Measurements from ENCODE around the gene SPAG16.
"Not testable (repeated sequence)": the region's sequence is repeated elsewhere in the genome, so short reads cannot be mapped to it uniquely, and the experiment has no call there.

SPAG16 gene

DNA sequence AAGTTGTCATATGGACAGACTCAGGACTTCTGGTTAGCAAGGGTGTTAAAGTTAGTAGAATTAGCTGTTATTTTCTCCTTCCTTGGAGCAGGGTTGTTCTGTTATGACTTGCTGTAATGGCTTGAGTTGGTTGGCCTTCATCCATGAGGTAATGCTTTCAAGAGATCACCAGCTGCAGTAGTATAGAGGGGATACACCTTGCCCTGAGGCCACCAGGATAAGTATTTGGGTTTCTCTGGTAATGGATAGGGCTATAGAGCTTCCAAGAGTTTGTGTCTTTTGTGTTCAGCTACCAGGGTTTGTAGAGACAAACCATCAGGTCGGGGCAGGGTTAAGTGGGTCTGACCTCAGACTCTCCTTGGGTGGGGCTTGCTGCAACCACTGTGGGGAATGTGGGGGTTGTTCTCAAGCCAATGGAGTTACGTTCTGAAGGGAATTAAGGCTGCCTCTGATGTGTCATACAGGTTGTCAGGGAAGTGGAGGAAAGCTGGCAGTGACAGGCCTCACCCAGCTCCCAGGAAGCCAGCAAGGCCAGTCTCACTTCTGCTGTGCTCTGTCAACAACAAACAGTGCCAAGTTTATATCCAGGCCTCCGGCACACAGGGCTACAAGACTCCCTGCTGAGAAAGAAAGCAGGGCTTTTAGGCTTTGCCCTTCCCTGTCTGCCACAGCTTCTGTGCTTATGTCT lies 356.6 kb downstream of the SPAG16 start:
- no peaks in the 10 kb centered on the region for H3K36me3 ChIP-seq (ENCODE audit: control insufficient read depth, insufficient read depth, low read length)
- no peak overlapping the region for H3K4me3 ChIP-seq (ENCODE audit: low read length)
- no peak overlapping the region for H3K27ac ChIP-seq (ENCODE audit: low read depth, low read length)
- no peaks in the 10 kb centered on the region for H3K27me3 ChIP-seq (ENCODE audit: control insufficient read depth, insufficient read depth, low read length)
- no peaks in the 10 kb centered on the region for H3K4me1 ChIP-seq (ENCODE audit: control insufficient read depth, insufficient read depth, low read length)
- no peak overlapping the region for H3K9ac ChIP-seq (ENCODE audit: low read length)

GRCh38 chr2:213644926-213645325 lies 360.7 kb downstream of the SPAG16 start:
- no peak overlapping the region for H3K4me3 ChIP-seq (ENCODE audit: low read length)
- H3K36me3 ChIP-seq (ENCODE audit: control insufficient read depth, insufficient read depth, low read length) = no peaks in the 10 kb centered on the region
- no peak overlapping the region for H3K27ac ChIP-seq (ENCODE audit: low read depth, low read length)

DNA sequence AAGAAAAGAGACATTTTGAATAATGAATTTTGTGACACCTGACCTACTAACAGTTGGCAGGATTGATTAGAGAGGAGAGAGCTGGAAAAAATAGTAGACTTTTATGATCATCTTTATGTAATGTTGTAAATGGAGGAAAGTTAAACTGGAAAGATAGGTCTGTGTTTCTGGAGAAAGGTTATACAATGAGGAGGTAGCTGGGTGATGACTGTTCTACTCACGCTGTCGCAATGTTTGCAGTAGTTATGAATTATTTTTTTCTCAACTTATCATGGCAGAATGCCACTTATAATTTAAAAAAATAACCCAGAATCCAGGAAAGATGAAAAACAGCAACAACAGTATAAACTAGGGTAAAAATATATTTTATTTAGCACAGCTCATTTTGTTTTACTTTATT lies 364.9 kb downstream of the SPAG16 start:
- no peak overlapping the region for H3K4me3 ChIP-seq (ENCODE audit: low read length)
- H3K4me1 ChIP-seq (ENCODE audit: control insufficient read depth, insufficient read depth, low read length) = no peaks in the 10 kb centered on the region
- no peak overlapping the region for H3K27ac ChIP-seq (ENCODE audit: low read depth, low read length)
- H3K9ac ChIP-seq (ENCODE audit: low read length) = no peak overlapping the region
- no peaks in the 10 kb centered on the region for H3K27me3 ChIP-seq (ENCODE audit: control insufficient read depth, insufficient read depth, low read length)
- no peaks in the 10 kb centered on the region for H3K36me3 ChIP-seq (ENCODE audit: control insufficient read depth, insufficient read depth, low read length)

More at GRCh38 chr2:213644926-213645325, 360.7 kb downstream of the SPAG16 start:
- H3K27me3 ChIP-seq (ENCODE audit: control insufficient read depth, insufficient read depth, low read length) = no peaks in the 10 kb centered on the region
- H3K9ac ChIP-seq (ENCODE audit: low read length) = no peak overlapping the region
- no peaks in the 10 kb centered on the region for H3K4me1 ChIP-seq (ENCODE audit: control insufficient read depth, insufficient read depth, low read length)

GRCh38 chr2:213664817-213665216 lies 380.6 kb downstream of the SPAG16 start:
- Histone ChIP-seq H3K27ac (ENCODE audit: low read depth, low read length) (no peak overlapping the region), H3K9ac (ENCODE audit: low read length) (no peak overlapping the region), H3K27me3 (ENCODE audit: control insufficient read depth, insufficient read depth, low read length) (no peaks in the 10 kb centered on the region), H3K4me1 (ENCODE audit: control insufficient read depth, insufficient read depth, low read length) (no peaks in the 10 kb centered on the region), H3K4me3 (ENCODE audit: low read length) (no peak overlapping the region), H3K36me3 (ENCODE audit: control insufficient read depth, insufficient read depth, low read length) (no peaks in the 10 kb centered on the region)

- Histone ChIP-seq H3K27ac (ENCODE audit: low read depth, low read length) (no peak overlapping the region), H3K27me3 (ENCODE audit: control insufficient read depth, insufficient read depth, low read length) (no peaks in the 10 kb centered on the region), H3K4me3 (ENCODE audit: low read length) (no peak overlapping the region), H3K4me1 (ENCODE audit: control insufficient read depth, insufficient read depth, low read length) (no peaks in the 10 kb centered on the region), H3K36me3 (ENCODE audit: control insufficient read depth, insufficient read depth, low read length) (no peaks in the 10 kb centered on the region), H3K9ac (ENCODE audit: low read length) (no peak overlapping the region)
Measured at GRCh38 chr2:213669657-213670056, 385.4 kb downstream of the SPAG16 start.

GRCh38 chr2:213678437-213679218 lies 394.4 kb downstream of the SPAG16 start:
- no peak overlapping the region for H3K27ac ChIP-seq (ENCODE audit: low read depth, low read length)
- H3K36me3 ChIP-seq (ENCODE audit: control insufficient read depth, insufficient read depth, low read length) = no peaks in the 10 kb centered on the region
- H3K4me3 ChIP-seq (ENCODE audit: low read length) = no peak overlapping the region
- H3K27me3 ChIP-seq (ENCODE audit: control insufficient read depth, insufficient read depth, low read length) = no peaks in the 10 kb centered on the region
- H3K9ac ChIP-seq (ENCODE audit: low read length) = no peak overlapping the region
- H3K4me1 ChIP-seq (ENCODE audit: control insufficient read depth, insufficient read depth, low read length) = no peaks in the 10 kb centered on the region

- no peak overlapping the region for H3K27ac ChIP-seq (ENCODE audit: low read depth, low read length)
- no peaks in the 10 kb centered on the region for H3K4me1 ChIP-seq (ENCODE audit: control insufficient read depth, insufficient read depth, low read length)
- no peak overlapping the region for H3K9ac ChIP-seq (ENCODE audit: low read length)
- H3K4me3 ChIP-seq (ENCODE audit: low read length) = no peak overlapping the region
- H3K27me3 ChIP-seq (ENCODE audit: control insufficient read depth, insufficient read depth, low read length) = no peaks in the 10 kb centered on the region
- H3K36me3 ChIP-seq (ENCODE audit: control insufficient read depth, insufficient read depth, low read length) = no peaks in the 10 kb centered on the region
Measured at GRCh38 chr2:213679894-213680293, 395.6 kb downstream of the SPAG16 start.

DNA sequence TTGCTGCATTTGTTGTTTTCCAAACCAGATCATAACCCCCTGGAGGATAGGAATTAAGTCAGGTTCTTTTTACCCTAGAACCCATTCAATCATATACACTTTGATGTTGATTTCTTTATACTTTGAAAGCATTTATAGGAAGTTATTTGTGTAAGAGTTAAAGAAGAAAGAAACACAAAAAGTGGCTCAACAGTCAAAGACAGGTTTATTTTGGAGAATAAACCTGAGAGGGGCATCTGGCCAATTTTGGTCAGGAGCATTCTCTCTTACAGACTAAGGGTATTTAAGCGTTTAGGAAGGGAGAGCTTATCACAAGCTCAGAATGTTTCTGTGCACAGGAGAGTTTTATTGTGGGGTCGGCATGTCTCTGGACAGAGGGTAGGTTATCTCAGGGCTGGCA lies 398.0 kb downstream of the SPAG16 start:
- Histone ChIP-seq H3K36me3 (ENCODE audit: control insufficient read depth, insufficient read depth, low read length) (no peaks in the 10 kb centered on the region), H3K4me1 (ENCODE audit: control insufficient read depth, insufficient read depth, low read length) (no peaks in the 10 kb centered on the region), H3K9ac (ENCODE audit: low read length) (no peak overlapping the region), H3K27ac (ENCODE audit: low read depth, low read length) (no peak overlapping the region), H3K4me3 (ENCODE audit: low read length) (no peak overlapping the region), H3K27me3 (ENCODE audit: control insufficient read depth, insufficient read depth, low read length) (no peaks in the 10 kb centered on the region)

GRCh38 chr2:213688133-213688532 lies 403.9 kb downstream of the SPAG16 start:
- no peak overlapping the region for H3K9ac ChIP-seq (ENCODE audit: low read length)
- no peaks in the 10 kb centered on the region for H3K36me3 ChIP-seq (ENCODE audit: control insufficient read depth, insufficient read depth, low read length)
- H3K4me3 ChIP-seq (ENCODE audit: low read length) = no peak overlapping the region
- H3K27ac ChIP-seq (ENCODE audit: low read depth, low read length) = no peak overlapping the region
- H3K4me1 ChIP-seq (ENCODE audit: control insufficient read depth, insufficient read depth, low read length) = no peaks in the 10 kb centered on the region
- H3K27me3 ChIP-seq (ENCODE audit: control insufficient read depth, insufficient read depth, low read length) = no peaks in the 10 kb centered on the region

DNA sequence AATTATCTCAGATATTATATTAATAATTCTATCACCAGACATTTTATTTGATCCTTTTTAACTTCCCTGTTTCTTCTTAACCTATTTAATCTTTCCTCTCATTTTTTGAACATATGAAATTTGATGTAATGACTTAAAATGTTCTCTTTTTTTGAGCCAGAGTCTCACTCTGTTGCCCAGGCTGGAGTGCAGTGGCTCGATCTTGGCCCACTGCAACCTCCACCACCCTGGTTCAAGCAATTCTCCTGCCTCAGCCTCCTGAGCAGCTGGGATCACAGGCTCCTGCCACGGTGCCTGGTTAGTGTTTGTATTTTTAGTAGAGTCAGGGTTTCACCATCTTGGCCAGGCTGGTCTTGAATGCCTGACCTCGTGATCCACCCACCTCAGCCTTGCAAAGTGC lies 404.6 kb downstream of the SPAG16 start:
- H3K36me3 ChIP-seq (ENCODE audit: control insufficient read depth, insufficient read depth, low read length); H3K27me3 ChIP-seq (ENCODE audit: control insufficient read depth, insufficient read depth, low read length); H3K4me3 ChIP-seq (ENCODE audit: low read length); H3K9ac ChIP-seq (ENCODE audit: low read length); H3K4me1 ChIP-seq (ENCODE audit: control insufficient read depth, insufficient read depth, low read length); H3K27ac ChIP-seq (ENCODE audit: low read depth, low read length): not testable (repeated sequence)

DNA sequence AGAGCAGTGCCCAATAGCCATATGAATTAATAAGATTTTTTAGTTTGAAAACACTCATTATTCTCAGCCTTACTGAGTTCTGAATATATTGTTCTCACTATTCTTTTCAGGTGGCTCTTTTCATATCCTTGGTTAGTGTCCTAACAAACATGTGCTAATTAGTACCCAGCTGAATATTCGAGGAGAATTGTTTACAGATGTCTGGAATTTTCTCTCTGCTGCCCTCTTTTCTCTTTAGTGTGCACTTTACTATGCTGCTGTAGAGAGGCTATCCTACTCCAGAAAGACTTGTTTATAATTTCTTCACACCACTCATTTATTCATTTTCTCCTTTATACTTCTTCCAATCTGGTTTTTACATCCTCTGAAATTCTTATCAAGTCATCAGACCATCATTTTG lies 405.3 kb downstream of the SPAG16 start:
- H3K27me3 ChIP-seq (ENCODE audit: control insufficient read depth, insufficient read depth, low read length) = no peaks in the 10 kb centered on the region
- no peak overlapping the region for H3K27ac ChIP-seq (ENCODE audit: low read depth, low read length)
- H3K36me3 ChIP-seq (ENCODE audit: control insufficient read depth, insufficient read depth, low read length) = no peaks in the 10 kb centered on the region
- no peaks in the 10 kb centered on the region for H3K4me1 ChIP-seq (ENCODE audit: control insufficient read depth, insufficient read depth, low read length)
- no peak overlapping the region for H3K9ac ChIP-seq (ENCODE audit: low read length)
- no peak overlapping the region for H3K4me3 ChIP-seq (ENCODE audit: low read length)

GRCh38 chr2:213691351-213691750 lies 407.1 kb downstream of the SPAG16 start:
- H3K9ac ChIP-seq (ENCODE audit: low read length) = no peak overlapping the region
- H3K4me3 ChIP-seq (ENCODE audit: low read length) = no peak overlapping the region
- H3K27me3 ChIP-seq (ENCODE audit: control insufficient read depth, insufficient read depth, low read length) = no peaks in the 10 kb centered on the region
- H3K4me1 ChIP-seq (ENCODE audit: control insufficient read depth, insufficient read depth, low read length) = no peaks in the 10 kb centered on the region
- no peak overlapping the region for H3K27ac ChIP-seq (ENCODE audit: low read depth, low read length)
- no peaks in the 10 kb centered on the region for H3K36me3 ChIP-seq (ENCODE audit: control insufficient read depth, insufficient read depth, low read length)

DNA sequence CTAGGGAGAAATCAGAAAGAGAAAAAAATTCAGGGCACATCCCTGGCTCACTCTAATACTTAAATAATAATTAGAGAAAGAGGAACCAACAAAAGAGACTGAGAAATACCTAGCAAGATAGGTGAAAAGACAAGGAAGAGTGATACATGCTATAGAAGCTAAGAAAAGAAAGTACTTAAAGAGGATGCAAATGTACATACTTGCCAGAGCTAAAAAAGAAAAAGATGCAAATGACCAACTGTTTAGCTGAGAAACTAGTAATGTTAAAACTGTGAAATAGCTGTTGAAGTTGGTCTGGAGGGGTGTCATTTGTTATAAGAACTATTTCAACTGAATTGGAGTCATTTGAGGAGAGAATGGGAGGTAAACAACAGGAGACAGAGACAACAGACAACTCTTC lies 412.2 kb downstream of the SPAG16 start:
- Histone ChIP-seq H3K4me3 (ENCODE audit: low read length) (no peak overlapping the region), H3K9ac (ENCODE audit: low read length) (no peak overlapping the region), H3K27ac (ENCODE audit: low read depth, low read length) (no peak overlapping the region), H3K27me3 (ENCODE audit: control insufficient read depth, insufficient read depth, low read length) (no peaks in the 10 kb centered on the region), H3K4me1 (ENCODE audit: control insufficient read depth, insufficient read depth, low read length) (no peaks in the 10 kb centered on the region), H3K36me3 (ENCODE audit: control insufficient read depth, insufficient read depth, low read length) (no peaks in the 10 kb centered on the region)

Measured in rectal smooth muscle tissue (tissue), 1 donor.